ENCODE data around the gene MT3.
A peak's percentile ranks its signal among the peaks of the same experiment; 100 is the strongest.

The MT3 gene

DNA sequence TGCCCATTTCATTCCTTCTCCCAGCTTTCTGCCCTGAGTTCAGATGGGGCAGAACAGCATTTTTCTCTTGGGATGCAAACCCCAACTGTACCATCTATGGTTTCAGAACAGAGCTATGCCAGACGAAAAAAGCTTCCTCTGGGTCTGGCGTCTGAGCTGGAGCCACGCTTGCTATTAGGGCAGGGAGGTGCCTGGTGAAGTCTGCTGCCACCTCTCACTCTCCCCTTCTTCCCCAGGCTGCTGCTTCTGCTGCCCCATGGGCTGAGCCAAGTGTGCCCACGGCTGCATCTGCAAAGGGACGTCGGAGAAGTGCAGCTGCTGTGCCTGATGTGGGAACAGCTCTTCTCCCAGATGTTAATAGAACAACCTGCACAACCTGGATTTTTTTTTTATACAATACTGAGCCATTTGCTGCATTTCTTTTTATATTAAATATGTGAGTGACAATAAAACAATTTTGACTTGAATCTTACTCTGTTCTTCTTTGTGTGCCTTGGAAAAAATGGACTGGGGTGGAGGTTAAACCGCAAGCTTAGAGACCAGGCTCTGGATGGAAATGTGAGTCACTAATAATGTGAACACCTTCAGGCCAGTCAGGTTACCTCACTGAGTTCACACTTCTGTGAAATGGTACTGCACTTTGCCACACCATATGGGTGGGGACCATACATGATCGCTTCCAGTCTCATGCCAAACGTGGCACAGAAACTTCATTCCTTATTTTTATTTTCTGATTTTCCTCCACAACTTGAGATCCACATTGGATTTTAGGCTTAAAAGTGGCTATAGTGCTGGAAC is 47.5 kb downstream of the MT3 start:
- H3K27me3 ChIP-seq (replicated peaks) = peaks cover 32% of the 10 kb centered on the region
- in situ Hi-C loops (cut with HindIII; ENCODE audit: low pct_ligation_motif_present, low sequenced_read_pairs) = no loop called here
- H3K27ac ChIP-seq = no peak overlapping the region
- TF ChIP-seq, protein P1, sequence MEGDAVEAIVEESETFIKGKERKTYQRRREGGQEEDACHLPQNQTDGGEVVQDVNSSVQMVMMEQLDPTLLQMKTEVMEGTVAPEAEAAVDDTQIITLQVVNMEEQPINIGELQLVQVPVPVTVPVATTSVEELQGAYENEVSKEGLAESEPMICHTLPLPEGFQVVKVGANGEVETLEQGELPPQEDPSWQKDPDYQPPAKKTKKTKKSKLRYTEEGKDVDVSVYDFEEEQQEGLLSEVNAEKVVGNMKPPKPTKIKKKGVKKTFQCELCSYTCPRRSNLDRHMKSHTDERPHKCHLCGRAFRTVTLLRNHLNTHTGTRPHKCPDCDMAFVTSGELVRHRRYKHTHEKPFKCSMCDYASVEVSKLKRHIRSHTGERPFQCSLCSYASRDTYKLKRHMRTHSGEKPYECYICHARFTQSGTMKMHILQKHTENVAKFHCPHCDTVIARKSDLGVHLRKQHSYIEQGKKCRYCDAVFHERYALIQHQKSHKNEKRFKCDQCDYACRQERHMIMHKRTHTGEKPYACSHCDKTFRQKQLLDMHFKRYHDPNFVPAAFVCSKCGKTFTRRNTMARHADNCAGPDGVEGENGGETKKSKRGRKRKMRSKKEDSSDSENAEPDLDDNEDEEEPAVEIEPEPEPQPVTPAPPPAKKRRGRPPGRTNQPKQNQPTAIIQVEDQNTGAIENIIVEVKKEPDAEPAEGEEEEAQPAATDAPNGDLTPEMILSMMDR (IDR thresholded peaks at IDR 0.05; ENCODE audit: low read depth, low read length, missing control alignments) = no peak
- H3K36me3 ChIP-seq (replicated peaks) = no peaks in the 10 kb centered on the region
- no peak overlapping the region for H3K4me3 ChIP-seq (ENCODE audit: low read depth, low read length)
- DNase-seq = no peak

DNA sequence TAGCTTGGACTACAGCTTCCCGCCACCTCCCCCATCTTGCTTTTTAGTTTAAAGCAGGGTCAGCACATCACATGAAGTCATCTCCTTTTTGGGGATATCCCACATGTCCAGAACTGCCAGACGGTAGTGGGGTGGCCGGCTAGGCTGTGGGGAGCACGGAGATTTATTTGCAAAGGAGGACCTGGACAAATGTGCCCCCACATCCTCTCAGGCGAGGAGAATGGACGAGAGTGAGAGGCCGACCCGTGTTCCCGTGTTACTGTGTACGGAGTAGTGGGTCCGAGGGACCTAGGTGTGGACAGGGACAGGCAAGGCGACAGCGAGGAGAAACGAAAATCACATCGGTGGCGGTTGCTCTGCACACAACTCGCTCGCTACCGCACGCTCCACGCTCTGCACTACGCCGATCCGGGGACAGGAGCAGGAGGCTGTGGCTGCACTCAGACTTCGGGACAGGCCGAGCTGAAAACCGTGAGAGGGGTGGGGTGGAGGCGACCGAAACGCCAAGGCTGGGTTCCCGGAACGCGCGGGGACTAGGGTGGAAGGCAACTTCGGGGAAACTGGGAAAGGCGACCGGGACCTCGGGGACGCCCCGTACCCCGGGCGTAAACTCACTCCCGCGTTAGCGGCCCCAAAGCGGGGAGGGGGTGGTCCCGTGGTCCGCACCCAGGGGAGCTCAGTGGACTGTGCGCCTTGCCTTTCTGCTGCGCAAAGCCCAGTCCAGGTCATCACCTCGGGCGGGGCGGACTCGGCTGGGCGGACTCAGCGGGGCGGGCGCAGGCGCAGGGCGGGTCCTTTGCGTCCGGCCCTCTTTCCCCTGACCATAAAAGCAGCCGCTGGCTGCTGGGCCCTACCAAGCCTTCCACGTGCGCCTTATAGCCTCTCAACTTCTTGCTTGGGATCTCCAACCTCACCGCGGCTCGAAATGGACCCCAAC is 48.8 kb downstream of the MT3 start, which contains the start of gene MT1A:
MT1A (plus strand) TSS at position 853 of the 937 bp plus-strand sequence; CDS start at position 926, 73 bp downstream.
- in situ Hi-C loops (cut with HindIII; ENCODE audit: low pct_ligation_motif_present, low sequenced_read_pairs) = no loop called here
- TF ChIP-seq, protein P1 (IDR thresholded peaks at IDR 0.05; ENCODE audit: low read depth, low read length, missing control alignments) = no peak
- DNase-seq = no peak
- H3K27ac ChIP-seq = no peak within 1 kb of the TSS
- H3K4me3 ChIP-seq (ENCODE audit: low read depth, low read length) = peak within 1 kb of the TSS; percentile 59
- peaks cover 30% of the 10 kb centered on the region for H3K27me3 ChIP-seq (replicated peaks)
- H3K36me3 ChIP-seq (replicated peaks) = no peaks in the 10 kb centered on the region

DNA sequence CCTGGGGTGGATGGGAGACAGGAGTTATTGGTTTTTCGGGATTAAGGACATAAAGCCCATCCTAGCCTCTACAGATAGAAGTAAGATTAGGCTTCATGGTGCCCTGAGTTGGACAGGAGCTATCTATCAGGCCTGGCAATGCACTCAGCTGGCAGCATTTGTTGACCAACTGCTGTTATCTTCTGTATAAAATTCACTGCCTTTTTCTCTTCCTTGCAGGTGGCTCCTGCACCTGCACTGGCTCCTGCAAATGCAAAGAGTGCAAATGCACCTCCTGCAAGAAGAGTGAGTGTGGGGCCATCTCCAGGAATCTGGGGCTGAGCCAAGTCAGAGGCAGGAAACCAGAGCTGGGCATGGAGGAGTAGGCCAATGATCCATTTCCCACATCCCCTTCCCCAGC is 49.7 kb downstream of the MT3 start:
- in situ Hi-C loops (cut with HindIII; ENCODE audit: low pct_ligation_motif_present, low sequenced_read_pairs) = no loop called here
- no peak for DNase-seq
- no peak overlapping the region for H3K27ac ChIP-seq
- H3K36me3 ChIP-seq (replicated peaks) = no peaks in the 10 kb centered on the region
- TF ChIP-seq, protein P1 (IDR thresholded peaks at IDR 0.05; ENCODE audit: low read depth, low read length, missing control alignments) = no peak
- H3K27me3 ChIP-seq (replicated peaks) = peaks cover 34% of the 10 kb centered on the region
- no peak overlapping the region for H3K4me3 ChIP-seq (ENCODE audit: low read depth, low read length)

DNA sequence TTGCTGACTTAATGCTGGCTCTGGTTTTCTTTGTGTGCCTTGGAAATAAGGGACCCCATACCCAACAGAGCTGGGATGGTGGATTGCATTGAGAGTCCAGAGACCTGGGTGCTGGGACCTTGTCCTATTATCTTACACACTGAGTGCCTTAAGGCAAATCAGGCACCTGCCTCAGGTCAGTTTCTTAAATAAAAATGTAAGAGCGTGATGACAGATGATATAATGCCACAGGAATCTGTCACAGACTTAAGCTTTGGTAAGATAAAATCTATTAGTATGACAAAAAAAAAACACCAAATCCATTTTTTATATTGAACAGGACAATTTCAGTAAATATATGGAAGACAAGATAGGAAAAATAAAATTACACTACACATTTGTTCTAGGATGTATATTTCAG is 50.7 kb downstream of the MT3 start:
- no peaks in the 10 kb centered on the region for H3K36me3 ChIP-seq (replicated peaks)
- H3K27ac ChIP-seq = no peak overlapping the region
- H3K4me3 ChIP-seq (ENCODE audit: low read depth, low read length) = no peak overlapping the region
- no peak for DNase-seq
- TF ChIP-seq, protein P1 (IDR thresholded peaks at IDR 0.05; ENCODE audit: low read depth, low read length, missing control alignments) = no peak
- in situ Hi-C loops (cut with HindIII; ENCODE audit: low pct_ligation_motif_present, low sequenced_read_pairs) = no loop called here
- H3K27me3 ChIP-seq (replicated peaks) = peaks cover 25% of the 10 kb centered on the region
